ENCODE results near the gene TTC27.

GRCh38 chr2:32756074-32756727 is 128.4 kb downstream of the TTC27 start:
- TF ChIP-seq ZNF274 (IDR thresholded peaks at IDR 0.05; ENCODE audit: low read depth, low read length) (no peak), SUZ12 (IDR thresholded peaks at IDR 0.05; ENCODE audit: extremely low read depth, insufficient read depth, insufficient read length) (no peak)

Data from NT2/D1 (cell line).